GM21786 (cell line): Measurements from ENCODE around the gene TMIE.
"Not testable (repeated sequence)": the region's sequence is repeated elsewhere in the genome, so short reads cannot be mapped to it uniquely, and the experiment has no call there.

Source experiments
- ATAC-seq: cut with Tn5 transposase; IDR thresholded peaks from one replicate; pipeline ENCODE4 v1.9.1; 2021; ENCODE audit not compliant: unreplicated experiment

The TMIE gene

DNA sequence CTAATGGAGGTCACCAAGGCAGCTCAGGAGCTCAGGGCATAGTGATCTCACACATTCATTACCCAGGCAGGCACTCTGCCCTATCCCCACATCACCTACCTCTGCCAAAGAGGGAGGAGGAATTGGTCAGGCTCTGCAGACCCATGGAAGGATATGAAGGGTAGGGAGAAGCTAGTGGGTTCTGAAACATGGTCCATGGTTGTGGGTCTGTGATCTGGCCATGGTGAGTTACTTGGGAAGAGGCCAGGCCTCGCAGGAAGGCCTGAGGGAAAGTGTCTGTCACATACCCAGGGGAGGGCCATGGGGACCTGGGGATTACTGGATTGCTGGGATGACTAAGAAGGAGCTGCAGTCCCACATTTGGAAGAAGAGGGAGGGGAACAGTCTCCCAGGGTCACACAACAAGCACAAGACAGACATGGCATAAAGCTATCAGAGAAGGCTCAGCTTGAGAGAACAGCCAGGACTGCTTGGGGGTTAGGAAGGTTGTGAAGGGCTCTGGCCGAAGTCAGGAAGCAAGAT, 17.9 kb downstream of the TMIE start:
- no peak for ATAC-seq

DNA sequence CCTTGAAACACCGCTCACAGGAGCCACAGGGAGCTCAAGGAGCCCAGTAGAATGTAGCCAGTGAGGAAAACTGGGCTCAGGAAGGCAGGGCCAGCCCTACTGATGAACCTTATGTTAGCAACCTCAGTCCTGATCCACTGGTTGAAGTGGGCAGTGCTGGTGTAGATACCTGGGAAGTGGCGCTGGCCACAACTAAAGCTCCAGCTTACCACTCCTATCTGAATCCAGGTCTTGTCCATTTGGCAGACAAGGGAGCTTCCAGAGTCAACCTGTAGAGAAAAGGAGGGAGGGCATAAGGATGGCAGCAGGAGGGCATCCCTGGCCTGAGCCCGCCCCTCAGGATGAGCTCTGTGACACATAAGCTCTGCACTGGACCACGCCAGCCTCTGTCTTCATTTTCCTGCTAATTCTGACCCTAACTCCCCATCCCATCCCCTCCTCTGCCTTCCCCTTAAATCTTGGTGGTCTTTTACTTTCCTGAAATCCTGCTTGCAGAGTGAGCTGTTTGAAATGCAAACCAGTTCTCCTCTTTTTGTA, 18.6 kb downstream of the TMIE start:
- no peak for ATAC-seq

DNA sequence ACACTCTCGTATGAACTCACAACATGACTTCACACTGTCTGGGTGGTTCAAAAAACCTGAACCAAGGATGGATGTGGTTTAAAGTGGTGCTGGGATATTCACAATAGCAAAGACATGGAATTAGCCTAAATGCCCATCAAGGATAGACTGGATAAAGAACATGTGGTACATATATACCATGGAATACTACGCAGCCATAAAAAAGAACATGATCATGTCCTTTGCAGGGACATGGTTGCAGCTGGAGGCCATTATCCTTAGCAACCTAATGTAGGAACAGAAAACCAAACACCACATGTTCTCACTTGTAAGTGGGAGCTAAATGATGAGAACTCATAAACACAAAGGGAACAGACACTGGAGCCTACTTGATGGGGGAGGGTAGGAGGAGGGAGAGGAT, 19.8 kb downstream of the TMIE start:
- no peak for ATAC-seq

DNA sequence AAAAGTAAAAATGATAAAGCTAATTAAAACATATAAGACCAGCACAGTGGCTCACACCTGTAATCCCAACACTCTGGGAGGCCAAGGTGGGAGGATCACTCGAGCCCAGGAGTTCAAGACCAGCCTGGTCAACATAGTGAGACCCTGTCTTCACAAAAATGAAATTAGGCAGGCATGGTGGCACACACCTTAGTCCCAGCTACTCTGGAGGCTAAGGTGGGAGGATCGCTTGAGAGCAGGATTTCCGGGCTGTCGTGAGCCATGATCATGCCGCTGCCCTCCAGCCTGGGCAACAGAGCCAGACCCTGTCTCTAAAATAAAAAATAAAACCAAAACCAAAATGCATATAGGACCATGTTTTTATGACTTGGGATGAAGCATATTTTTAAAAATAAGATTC, 21.3 kb downstream of the TMIE start:
- ATAC-seq: no peak

DNA sequence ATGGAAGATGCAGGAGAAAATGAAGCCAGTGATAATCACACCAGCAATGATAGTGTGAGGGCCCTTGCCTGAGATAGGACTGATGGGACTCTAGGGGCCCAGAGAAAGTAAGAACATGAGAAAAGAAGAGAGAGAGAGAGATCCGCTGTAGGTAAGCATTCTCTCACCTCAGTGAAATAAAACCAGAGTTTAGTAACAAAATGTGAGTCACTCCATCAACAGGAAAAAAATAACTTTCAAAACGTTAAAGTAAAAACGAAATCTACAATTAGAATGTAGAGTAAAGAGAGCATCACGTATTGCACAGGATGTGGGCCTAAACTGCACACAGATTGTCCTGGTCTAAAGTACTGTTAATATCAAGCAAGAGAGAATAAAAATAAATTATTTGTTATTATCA, 23.2 kb downstream of the TMIE start:
- no peak for ATAC-seq

DNA sequence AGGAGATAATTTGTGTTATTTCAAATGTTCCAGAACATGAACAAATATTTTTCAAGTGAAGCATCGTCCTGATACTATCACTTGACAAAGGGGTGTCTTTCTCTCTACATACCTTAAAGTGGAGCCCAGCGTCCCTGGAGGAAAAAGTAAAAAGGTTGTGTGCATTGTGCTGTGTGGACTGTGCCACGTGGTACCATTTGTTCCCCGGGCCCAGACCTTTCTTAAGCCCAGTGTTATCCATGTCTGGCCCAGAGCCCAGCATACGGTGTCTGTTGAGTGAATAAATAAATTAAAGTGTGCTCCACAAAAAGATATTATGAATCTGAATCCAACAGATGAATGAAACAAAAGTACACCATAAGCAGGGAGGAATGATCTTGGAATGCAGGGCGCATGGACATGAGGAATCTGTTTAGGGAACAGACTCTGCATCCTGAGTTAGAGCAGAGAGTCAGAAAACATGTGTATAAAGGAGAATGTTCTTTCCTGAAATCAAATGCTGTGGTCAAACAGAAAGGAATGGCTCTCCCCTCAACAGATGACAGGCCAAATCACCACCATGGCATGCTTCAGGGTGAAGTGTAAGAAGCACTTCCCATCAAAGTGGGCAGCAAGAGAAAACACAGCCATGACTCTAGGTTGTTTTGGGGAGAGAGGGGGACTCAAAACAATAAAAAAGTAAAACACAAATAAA, 24.6 kb downstream of the TMIE start:
- no peak for ATAC-seq

DNA sequence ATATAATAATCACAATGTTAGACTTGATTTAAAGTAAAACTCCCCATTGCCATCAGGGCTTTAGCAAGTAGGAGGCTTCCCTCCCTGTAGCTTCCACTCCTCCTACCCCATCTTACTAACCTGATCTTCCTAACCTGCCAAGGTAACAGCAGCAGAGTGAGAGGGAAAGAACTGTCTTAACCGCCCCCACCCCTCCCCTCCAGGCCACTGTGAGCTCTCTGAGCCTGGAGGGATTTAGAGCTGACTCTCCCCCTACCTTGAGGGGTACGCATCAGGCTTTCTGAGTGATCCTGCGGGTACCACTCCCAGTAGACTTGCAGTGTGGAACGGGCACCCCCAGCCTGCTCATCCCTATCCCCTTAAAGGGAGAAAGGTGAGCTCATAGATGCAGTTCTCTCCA, 27.8 kb downstream of the TMIE start:
- ATAC-seq: no peak

DNA sequence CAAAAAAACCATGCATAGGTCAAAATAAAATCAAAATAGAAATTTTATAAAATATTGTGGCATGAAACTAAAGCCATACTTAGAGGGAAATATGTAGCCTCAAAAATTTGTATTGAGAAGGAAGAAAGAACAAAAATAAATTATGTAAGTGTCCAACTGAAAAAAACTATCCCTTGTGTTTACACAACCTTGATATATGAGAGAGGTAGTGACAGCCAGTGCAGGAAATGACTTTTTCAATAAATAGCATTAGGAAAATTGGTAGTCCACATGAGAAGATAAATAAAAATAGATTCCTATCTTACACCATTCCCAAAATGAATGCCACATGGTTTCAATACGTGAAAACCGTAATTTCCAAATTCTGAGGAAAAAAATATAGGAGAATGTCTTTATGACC, 29.6 kb downstream of the TMIE start:
- no peak for ATAC-seq

DNA sequence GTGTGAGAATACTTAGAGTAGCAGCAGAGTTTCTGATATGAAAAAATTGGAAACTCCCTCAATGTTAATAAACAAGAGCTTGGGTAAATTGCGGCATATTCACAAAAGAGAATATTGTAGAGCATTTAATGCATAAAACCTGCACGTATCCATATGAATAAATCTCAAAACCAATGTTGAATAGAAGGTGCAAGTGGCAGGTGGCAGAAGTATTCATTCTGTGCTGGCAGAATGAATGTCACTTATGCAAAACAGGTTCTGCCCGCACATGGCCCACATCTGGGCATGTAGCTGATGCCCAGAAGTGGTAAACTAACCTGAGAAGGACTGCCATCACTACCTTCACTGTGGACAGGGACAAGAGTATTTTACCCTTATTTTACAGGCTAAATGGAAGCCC, 30.6 kb downstream of the TMIE start:
- ATAC-seq: no peak

DNA sequence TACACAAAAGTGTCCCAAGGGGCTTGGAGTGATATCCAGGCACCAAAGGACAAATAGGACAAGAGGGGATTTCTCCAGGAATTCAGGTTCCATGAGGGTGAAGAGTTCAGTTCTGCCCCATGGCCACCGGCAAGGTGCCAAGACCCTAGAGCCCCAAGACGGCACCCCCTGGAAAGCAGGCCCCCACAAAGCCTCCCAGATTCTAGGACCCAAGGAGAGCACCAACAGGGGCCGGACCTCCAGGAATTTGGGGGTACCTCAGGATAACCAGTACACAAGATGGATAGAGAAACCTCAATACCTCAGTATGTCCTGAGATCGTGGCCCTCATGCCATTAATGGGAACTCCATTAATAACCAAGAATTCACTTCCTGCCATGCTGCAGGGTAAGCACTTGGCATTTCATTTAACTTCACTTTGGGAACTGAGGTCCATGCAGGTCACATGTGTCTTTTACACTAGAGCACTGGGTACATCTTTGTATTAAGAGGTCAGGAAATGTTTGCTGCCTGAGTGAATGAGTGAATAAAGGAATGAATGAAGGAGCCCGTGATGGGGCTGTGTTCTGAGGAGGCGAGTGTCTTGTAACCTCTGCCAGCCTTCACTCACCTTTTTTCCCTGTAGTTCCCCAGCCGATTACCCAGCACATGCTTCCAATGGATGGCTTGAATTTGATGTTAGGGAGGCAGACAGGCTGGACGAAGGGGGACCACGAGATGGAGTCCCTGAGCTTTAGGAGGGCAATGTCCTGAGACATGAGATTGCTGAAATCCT, 32.0 kb downstream of the TMIE start:
- ATAC-seq: no peak

DNA sequence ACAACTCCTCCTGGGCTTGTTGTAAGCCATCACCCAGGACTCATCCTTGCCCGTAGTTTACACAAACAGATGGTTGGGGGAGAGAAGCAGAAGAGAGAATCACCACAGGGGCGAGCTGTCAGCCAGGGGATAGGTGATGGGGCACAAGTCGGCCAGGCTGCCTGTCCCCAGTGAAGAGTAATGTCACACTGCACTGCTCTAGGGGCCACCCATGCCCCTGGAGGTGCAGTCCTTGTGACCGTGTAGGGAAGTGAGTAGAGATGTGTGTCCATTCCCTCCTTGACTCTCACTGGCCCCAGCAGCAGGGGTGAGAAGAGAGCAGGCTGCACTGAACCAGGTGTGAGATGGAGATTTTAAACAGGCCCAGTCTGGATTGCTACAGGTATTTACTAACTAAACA, 33.6 kb downstream of the TMIE start:
- ATAC-seq: no peak

DNA sequence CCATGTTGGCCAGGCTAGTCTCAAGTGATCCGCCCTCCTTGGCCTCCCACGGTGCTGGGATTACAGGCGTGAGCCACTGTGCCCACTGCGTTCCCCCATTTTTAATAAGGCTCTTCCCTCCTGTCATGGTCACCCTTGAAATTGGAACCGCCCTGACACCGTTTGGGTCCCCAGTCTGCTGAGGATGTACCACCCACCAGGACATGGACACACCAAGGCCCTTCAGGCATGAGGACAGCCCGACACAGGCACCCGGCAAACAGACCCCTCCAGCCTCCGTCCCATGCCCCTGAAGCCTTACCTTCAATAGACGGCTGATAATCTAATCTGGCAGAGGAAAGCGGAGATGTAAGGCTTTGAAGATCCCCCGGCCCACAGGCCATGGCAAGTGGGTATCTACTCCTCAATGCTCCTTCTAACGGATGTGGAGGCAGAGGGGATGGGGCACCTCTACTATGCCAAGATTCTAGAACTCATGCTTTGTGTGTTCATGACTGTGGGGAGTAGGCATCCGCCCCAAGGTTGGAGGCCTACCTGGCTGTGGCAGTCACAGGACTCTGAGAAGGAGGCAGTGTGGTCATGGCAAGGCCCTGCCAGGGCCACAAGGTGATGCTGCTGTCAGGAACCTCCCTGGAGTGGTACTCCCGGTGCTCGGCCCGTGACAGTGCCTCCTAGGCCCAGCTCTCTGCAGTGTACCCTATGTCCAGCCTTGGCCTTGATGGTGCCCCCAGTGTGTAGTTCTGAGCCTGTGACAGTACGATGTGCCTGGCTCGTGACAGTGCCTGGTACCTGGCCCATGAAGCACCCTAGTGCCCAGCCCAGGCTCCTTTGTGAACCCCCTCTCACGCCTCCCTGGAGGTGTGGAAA, 35.0 kb downstream of the TMIE start:
- no peak for ATAC-seq

DNA sequence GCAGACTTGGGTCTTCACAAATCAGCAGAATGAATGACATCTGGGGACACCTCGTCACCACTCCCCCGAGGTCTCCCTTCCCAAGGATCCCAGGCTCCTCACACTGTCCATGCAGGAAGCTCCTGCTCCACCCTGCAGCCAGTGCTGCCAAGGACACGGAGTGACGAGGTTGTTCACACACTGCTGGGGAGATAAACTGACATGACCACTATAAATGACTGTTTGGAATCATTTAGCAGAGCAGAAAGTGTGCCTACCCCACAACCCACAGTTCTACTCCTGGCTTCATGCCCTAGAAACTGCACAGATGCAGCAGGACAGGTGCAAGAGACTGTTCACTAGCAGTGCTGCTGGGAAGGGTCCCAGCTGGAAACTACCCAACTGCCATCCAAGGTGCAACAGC, 36.1 kb downstream of the TMIE start:
- ATAC-seq: no peak

DNA sequence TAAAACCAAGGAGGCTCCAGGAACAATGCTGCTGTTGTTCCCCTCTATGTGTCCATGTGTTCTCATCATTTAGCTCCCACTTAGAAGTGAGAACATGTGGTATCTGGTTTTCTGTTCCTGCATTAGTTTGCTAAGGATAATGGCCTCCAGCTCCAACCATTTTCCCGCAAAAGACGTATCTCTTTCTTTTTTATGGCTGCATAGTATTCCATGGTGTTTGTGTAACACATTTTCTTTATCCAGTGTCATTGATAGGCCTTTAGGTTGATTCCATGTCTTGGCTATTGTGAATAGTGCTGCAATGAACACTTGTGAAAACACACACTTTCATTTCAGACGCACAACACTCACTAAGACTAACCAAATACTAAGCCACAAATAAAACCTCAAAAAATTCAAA, 38.4 kb downstream of the TMIE start:
- ATAC-seq: not testable (repeated sequence)

DNA sequence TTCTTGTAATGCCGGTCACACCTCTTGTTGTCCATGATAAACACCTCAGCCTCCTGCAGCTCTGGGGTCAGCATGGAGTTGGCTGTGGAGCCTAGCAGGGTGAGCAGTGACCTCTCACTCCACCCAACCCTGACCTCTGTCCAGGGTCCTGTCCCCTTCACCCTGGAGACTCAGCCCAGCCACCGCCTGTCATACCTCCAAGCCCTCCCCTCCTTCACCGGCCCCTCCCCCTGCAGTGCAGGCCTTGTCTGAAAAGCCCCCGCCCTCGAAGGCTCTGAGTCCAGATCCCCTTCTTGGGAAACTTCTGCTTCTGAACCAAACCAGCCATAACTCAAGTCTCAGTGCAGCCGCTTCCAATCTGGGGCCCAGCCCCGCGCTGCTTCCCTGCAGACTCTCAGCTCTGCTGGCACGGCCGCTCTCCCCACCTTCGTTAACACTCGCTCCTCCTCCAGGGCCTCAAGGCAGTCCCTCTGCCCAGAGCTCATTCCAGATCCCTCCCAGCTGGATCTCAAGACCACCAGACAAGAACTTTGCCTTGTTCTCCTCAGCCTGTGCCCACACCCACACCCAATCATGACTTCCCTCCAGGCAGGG, 41.9 kb downstream of the TMIE start:
- ATAC-seq: no peak

DNA sequence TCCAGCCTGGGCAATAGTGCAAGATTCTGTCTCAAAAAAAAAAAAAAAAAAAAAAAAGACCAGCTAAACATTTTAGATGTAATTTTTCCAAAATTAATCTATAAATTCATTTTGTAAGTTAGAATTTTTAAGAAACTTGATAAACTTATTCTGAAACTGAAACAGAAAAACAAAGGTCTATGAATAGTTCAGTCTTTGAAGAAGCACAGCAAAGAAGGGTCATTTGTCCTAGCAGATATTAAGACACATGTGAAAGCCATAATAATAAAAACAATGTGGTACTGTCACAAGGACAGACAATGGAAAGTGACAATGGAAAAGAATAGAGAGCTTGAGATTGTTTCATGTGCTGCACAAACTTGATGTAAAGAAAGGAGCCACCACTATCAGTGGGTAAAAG, 45.5 kb downstream of the TMIE start:
- ATAC-seq: no peak

DNA sequence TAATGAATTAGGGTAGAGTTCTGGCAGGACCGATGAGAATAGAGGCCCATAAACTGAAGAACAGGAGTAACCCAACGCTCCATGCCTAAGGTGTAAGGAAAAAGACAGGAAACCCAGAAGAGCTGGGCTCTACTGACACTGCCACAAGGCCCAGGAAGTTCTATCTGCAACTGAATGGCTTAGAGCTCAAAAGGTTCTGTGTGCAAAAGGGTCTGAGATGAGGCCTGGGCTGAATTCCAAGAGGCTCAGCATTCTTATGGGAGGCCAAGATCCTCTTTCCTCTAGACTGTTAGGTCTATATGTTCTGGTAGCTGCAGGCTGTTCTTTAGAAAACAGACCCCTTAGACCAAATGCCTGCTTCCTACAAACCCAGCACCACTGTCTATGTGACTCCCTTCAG, 47.0 kb downstream of the TMIE start:
- ATAC-seq: no peak

DNA sequence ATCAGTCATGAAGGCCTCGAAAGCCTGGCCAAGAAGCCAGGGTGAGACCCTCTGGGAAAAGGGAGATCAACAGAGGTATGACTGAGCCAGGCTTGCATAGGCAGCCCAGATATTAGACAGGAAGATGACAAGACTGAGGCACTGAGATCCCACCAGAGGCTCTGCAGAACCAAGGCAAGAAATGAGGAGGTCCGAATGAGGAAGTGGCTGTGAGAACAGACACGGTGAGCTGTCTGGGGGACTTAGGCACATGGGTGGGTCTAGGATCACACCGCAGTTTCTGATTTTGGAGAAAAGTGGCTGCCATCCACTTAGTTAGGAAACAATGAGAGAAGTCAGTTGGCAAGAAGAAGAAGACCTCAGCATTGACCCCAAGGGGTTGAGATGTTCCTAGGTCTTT, 47.9 kb downstream of the TMIE start:
- no peak for ATAC-seq

DNA sequence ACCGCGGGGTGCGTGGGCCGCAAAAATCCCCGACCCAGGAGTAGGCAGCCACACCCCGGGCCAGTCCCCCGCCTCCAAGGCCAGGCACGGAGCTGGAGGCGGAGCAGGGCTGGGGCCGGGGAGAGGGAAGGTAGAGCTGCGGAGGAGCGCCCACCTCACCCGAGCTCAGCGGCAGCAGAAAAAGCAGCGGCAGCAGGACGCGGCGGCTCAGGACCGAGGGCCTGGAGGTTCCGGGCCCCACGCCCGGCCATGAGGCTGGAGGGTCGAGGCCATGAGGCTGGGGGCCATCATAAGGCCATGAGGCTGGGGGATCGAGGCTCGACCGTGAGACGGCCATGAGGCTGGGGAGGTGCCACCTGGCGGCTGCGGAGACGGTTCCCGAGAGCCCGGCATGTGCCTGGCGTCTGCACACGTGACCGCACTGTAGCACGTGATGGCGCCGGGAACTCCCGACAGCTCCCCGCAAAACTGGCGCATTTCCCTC, 49.4 kb downstream of the TMIE start:
- no peak for ATAC-seq

DNA sequence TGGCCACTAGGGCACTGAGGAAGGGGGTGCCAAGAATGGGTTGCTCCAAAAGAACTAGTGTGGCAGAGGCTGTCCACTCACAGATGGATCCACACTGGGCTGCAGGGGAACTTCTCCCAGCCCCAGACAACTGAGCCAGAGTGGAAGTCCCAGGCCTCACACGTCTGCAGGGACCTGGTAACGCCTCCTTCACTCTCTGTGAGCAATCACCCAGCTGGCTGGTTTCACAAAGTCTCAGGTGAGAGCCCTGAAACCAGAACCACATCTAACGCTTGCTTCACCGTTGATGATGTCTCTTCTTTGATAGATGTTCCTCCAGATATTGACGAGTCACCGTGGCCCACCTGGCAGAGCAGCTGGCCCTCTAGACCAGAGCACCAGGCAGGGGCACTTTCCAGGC, 51.9 kb downstream of the TMIE start:
- ATAC-seq: not testable (repeated sequence)

DNA sequence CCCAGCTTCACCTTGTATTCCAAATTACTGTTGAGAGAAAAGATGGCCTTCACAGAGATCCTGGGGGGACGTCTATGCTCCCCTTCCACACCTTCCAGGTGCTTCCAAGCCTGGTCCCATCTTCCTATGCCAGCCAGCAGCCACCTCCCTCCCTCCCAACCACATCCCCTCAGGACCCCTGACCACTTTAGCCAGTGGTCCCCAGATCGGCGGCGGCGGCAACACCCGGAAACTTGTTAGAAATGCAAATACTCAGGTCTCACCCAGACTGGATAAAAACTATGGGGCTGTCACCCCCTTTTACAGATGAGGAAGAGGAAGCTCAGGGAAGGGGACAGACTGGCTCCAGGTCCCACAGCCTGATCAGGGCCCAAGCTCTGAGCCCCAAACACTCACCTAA, 54.5 kb downstream of the TMIE start:
- ATAC-seq: no peak
